Neural cell (in vitro differentiated cells): ENCODE measurements around the gene CREB1.

Source experiments
- CTCF ChIP-seq: fragments of 450-650 bp; IDR thresholded peaks from 2 replicates; pipeline ENCODE4 v1.5.1; 2014; ENCODE audit warnings: antibody characterized with exemption, mild to moderate bottlenecking, moderate library complexity; ENCODE audit not compliant: poor library complexity, severe bottlenecking
- EP300 ChIP-seq: fragments of 450-650 bp; conservative IDR thresholded peaks from 2 replicates; pipeline ENCODE4 v1.6.1; 2014; ENCODE audit warnings: antibody characterized with exemption, mild to moderate bottlenecking, moderate library complexity; ENCODE audit not compliant: poor library complexity, severe bottlenecking
- REST ChIP-seq: IDR thresholded peaks from 2 replicates; pipeline ENCODE4 v1.6.1; 2012; ENCODE audit warnings: borderline replicate concordance
- TAF1 ChIP-seq: IDR thresholded peaks from 2 replicates; pipeline ENCODE4 v1.6.1; 2012; ENCODE audit warnings: low read depth

- no peak for TF ChIP-seq EP300
- no peak for TF ChIP-seq REST
- no peak for TF ChIP-seq CTCF
- no peak for TF ChIP-seq TAF1
Measured at GRCh38 chr2:207630491-207630890, 100.7 kb downstream of the CREB1 start.
